ENCODE results near the gene CLSTN2.

Gene CLSTN2

GRCh38 chr3:140246578-140246977 lies 311.6 kb downstream of the CLSTN2 start:
- no peak for DNase-seq

DNA sequence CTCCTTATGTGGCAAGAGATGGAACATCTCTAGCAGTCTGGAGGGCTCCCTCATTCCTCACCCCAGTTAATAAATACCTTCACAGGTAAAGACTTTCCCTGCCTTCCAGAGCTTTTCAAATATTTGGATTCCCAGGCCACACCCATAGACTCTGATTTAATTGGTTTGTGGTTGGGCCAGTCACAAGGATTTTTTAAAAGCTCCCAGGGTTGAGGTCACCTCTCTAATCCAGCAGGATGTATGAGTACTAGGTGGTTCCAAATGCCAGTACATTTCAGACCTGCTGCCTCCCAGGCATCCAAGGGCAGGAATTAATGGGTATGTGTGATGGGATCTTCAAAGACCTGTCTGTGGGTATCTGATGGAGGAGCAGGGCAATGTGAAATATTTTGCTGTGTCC lies 312.8 kb downstream of the CLSTN2 start:
- no peak for DNase-seq

- DNase-seq: no peak
These were observed 314.2 kb downstream of the CLSTN2 start for GRCh38 chr3:140249188-140249587.

- DNase-seq: no peak
These were observed 315.2 kb downstream of the CLSTN2 start for GRCh38 chr3:140250010-140250855.

GRCh38 chr3:140250945-140251344 lies 316.0 kb downstream of the CLSTN2 start:
- DNase-seq: no peak

DNA sequence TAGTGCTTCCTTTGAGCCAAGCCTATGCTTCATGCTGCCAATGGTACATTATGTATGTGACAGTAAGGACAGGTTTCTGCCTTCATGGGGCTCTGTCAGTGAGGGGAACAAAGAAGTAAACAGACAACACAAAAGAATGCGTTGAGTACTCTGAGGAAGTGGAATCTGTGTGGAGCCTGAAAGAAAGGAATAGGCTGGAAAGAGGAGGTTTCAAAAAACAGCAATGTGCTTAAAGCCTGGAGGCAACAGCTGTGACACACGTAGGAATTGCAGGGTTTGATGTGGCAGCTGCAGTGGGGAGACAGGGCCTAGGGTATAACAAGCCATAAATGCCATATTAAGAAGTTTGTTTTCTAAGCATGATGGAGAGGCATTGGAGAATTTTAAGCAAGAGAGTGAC lies 316.7 kb downstream of the CLSTN2 start:
- DNase-seq: no peak

DNA sequence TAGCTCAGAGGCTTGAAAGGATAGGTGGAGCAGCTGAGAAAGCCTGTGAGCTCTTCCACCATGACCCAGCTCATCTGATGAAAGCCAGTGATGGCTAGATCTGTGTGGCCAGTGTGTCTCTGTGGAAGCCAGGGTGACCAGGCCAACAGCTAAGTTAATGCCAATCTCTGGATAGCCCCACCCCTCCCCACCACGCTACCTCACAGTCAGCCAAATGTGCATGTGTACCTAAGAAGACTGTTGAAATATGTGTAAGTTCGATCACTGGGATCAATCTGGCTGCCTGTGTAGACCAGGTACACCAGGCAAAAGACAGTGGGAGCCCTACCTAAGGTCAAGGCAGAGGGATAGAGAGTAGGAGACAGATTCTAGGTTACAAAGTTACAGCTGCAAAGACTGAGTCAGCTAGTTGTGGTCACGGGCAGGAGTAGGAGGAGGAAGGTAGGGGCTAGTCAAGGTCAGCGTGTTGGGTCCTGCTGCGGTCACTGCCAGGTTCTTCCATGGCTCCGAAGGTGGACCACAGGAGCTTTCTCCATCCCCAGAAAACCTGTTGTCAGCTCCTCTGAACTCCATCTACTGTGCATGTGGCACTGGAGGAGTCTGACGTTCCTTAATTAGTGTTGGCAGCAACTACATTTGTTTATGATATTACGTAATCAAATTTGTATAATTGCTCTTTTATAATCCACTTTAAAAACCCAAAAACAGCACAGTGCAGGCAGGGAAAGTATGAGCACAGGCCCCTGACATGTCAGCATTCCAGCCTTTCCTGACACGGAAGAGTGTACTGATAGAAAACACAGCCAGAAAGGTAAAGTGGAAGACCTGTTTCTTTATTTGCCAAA lies 318.0 kb downstream of the CLSTN2 start:
- no peak for DNase-seq

DNA sequence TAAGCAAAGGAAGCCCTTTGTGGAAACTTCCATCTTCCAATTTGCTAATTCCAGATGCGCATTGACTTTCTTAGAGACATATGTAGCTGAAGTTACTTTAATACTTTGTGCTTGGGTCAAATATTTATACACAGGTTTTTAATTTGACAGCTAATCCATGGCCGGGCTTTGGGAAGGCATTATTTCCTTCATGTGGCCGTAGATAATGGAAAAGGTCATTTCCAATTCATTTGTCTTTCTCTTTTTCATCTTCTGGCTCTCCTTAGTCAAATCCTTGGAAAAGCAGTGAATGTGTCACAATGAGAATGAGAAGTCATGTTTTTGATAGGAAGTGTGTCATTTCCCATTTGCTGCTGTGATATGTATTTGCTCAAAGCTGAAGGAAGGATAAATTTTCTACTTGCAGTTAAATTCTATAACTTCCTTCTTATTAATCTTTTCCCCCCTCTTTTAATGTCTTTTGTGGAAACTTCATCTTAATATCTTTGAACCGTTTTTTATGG lies 323.3 kb downstream of the CLSTN2 start:
- no peak for DNase-seq

DNA sequence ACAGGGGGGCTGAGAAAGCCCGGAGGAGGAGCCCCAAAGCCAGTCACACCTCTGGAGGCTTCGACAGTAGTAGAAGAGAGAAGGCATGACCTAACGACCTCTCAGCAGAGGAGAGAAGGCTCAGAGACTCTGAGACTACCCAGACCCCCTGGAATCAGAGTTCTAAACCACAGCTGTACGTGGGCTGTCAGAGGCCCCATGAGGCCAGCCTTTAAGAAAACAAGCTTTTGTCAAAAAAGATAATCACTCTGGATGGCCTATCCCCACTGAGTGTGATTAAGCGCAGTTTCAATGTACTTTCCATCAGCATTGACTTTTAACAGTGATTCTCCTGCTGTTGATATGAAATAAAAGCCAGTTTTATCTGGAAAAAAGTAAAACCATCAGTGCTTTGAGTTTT lies 330.3 kb downstream of the CLSTN2 start:
- DNase-seq: no peak

GRCh38 chr3:140268103-140268502 lies 333.1 kb downstream of the CLSTN2 start:
- no peak for DNase-seq

- DNase-seq: no peak
These were observed 333.6 kb downstream of the CLSTN2 start for GRCh38 chr3:140268610-140269009.

GRCh38 chr3:140270329-140270728 lies 335.3 kb downstream of the CLSTN2 start:
- no peak for DNase-seq

- DNase-seq: no peak
These were observed 338.7 kb downstream of the CLSTN2 start for GRCh38 chr3:140273542-140274195.

DNA sequence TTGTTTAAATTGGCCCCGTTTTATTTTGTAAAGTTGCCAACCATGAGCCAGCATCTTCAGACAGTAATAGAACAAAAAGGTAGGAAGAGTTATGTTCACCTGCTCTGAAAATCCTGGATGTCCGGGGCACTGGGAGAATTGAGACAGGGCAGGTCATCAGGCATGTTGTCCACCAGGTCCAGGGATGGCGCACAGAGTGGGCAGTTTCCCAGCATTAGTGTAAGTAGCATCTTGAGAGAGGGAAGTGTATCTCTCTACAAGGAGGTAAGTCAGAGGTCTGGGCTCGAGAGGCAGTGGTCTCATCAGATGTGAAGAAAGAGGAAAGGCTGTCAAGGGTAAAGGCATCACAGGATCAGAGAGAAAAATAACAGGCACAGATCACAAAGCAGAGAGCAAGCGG lies 339.4 kb downstream of the CLSTN2 start:
- DNase-seq: no peak

DNA sequence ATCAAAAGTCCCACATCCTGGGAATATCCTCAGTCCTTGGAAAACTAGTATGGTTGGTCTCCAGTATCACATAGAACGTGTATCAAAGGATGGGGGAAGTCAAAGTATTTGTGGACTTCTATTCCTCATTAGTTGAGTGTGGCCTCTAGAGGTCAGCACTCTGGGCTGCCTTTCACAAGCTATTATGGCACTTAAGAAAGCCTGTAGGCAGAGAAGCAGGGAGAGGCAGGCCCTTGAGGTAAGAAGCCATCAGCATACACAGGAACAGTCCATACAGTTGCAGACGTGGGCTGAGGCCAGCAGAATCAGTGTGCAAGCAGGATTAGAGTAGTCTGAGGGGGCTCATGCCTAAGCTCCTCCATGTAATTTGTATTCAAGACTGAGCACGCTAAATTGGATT lies 341.7 kb downstream of the CLSTN2 start:
- peak; percentile 37 for DNase-seq

DNA sequence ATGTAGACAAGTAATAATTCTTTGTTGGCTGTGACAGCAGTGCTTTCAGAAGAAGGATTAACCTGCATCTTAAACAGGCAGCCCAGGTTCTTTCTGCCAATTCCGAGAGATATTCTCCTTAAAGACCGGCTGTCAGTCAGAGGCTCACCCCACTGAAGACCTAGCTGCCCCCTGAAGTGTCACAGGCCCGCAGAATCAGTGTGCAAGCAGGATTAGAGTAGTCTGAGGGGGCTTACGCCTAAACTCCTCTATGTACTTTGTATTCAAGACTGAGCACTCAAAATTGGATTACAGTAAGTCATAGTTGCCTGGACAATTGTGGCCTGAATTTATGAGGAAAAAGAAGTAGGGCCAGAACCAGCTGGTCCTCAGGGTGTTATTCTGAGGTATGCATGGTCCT lies 342.9 kb downstream of the CLSTN2 start:
- DNase-seq: no peak

DNA sequence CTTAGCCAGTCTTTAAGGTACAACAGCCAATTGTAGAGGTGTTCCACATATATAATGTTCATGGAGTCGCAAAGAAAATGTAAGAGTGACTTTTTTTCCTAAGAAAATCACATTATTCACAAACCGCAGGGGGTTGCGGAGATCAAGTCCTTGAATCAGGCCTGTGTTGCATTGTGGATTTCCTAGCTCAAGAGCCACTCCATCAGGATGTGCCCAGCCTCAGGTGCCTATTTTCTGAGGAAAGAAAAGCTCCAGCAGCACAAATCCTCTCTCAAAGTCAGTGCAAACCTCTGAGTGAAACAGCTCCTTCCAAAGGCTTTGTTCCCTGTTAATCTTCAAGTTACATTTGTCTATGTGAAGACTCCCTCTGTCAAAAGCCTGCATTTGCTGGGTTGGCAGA lies 349.4 kb downstream of the CLSTN2 start:
- DNase-seq: no peak

DNA sequence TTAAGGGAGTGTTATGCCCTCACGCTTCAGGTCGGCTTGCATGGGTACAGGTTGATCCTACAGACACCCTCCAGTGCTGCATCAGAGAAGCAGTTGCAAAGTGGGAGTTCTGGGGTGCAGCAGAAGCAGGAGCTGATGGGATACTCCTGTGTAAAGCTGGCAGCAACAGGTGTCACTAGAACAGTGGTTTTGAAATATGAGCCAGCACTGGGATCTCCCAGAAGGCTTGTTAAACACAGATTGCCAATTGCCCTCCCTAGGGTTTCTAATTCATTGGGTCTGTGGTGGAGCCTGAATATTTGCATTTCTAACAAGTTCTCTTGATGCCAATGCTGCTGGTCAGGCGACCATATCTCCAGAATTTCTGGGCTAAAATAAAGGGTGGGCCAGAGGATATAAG lies 350.4 kb downstream of the CLSTN2 start:
- no peak for DNase-seq

GRCh38 chr3:140288595-140288994 lies 353.6 kb downstream of the CLSTN2 start:
- no peak for DNase-seq

DNA sequence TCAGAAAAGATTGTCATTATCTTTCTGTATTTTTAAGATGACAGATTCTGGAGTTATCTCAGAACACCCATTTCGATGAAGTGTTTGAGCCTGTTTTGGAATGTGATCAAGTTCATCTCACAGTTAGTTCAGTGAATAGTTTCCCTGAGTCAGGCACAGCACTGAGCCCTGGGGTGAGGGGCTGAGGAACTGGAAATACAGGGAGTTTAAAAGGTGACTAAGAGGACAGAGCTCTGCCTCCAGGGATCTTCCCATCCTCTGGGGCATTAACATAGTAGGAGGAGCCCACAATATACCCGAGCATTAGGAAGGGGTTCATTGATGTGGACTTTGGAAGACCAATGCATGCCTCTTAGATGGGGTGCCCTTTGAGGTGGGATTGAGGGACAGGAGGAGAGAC lies 355.1 kb downstream of the CLSTN2 start:
- DNase-seq: no peak

- no peak for DNase-seq
These were observed 357.2 kb downstream of the CLSTN2 start for GRCh38 chr3:140292170-140292569.

DNA sequence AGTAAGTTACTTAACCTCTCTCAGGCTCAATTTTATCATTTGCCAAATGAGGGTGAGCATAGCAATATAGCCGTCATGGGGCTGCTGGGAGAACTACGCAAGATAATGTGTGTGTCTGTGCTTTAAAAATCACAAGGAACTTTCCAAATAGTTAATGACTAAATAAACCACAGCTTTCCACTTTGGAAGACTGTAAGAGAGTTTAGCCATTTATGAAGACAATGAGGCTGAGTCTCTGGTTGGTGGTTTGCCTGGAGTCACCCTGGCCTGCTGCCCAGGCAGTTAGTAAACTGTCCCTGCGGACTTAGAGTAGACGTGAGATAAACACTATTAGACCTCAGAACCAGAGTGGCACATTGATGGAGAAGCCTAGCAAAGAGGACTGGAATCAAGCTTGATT lies 357.7 kb downstream of the CLSTN2 start:
- DNase-seq: peak; percentile 32

DNA sequence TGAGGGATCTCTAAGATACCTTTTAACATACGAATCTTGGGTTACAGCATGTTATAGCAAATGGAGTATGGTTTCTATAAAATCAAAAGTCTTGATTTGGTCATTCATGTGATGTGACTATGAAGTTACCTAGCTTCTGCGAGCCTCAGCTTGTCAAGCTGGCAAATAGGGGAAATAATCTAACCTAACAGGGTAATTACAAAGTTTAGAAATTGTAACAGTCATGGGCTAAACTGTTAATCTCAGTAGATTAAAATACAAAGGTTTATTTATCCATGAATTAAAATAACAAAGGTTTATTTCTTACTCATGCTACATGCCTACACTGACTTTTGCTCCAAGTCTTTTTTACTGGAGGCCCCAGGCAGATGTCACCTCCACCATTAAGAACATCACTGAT lies 359.1 kb downstream of the CLSTN2 start:
- no peak for DNase-seq

Data from COR-L47 (cell line).